Measurements from ENCODE around the gene EMP2.
A peak's percentile ranks its signal among the peaks of the same experiment; 100 is the strongest.
"Not testable (repeated sequence)": the region's sequence is repeated elsewhere in the genome, so short reads cannot be mapped to it uniquely, and the experiment has no call there.

Gene EMP2

GRCh38 chr16:10521681-10522274, 58.6 kb downstream of the EMP2 start:
- DNase-seq (ENCODE audit: low read depth, low spot score): peak; percentile 24

DNA sequence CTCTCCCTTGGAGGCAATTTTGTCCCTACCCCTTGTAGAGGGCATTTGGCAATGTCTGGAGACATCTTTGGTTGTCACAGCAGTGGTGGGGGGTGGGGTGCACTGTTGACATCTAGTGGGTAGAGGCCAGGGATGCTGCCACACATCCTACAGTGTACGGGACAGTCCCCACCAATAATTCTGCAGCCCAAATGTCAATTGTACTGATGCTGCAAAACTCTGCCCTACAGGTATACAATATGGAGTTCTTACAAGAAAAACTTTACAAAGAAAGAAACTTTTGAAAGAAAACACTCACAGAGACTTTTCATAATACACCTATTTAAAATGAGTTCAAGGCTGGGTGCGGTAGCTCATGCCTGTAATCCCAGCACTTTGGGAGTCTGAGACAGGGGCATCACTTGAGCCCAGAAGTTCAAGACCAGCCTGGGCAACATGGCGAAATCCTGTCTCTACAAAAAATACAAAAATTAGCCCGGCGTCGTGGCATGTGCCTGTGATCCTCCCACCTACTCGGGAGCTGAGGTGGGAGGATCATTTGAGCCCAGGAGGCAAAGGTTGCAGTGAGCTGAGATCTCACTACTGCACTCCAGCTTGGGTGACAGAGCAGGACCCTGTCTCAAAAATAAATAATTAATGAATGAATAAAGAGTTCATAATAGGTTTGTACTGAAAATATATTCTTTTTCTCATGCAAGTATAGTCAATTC, 59.4 kb downstream of the EMP2 start:
- no peak for DNase-seq (ENCODE audit: low read depth, low spot score)

DNA sequence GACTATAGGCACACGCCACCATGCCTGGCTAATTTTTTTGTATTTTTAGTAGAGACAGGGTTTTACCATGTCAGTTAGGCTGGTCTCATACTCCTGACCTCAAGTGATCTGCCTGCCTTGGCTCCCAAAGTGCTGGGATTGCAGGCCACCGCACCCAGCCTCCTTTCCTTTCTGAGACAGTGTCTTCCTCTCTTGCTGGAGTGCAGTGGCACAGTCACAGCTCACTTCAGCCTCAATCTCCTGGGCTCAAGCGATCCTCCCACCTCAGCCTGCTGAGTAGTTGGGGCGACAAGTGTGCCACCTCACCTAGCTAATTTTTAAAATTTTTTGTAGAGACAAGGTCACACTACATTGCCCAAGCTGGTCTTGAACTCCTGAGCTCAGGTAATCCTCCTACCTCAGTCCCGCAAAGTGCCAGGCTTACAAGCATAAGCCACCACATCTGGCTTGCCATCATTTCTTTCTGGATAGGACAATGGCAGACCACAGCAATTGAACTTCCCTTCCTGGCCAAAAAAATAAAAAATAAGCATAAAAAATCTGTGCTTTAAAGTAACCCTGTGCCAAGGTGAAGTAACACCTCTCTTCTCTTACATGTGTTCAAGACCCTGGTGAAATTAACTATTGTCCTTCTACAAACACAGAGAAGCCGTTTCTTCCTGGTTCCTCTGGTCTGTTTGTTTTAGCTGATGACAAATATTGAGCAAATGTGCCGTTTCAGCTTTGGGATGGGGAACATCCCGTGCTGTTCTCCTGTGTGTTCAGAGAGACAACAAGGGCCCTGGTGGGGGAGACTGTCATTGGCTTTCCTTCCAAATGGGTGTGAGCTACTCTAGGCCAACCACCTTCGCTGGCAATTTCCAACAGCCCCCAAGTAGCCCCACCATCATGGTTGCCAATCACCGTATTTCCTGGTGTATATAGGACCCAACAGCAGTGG, 60.2 kb downstream of the EMP2 start:
- no peak for DNase-seq (ENCODE audit: low read depth, low spot score)

- no peak for DNase-seq (ENCODE audit: low read depth, low spot score)
These were observed 61.1 kb downstream of the EMP2 start for GRCh38 chr16:10519297-10519696.

DNA sequence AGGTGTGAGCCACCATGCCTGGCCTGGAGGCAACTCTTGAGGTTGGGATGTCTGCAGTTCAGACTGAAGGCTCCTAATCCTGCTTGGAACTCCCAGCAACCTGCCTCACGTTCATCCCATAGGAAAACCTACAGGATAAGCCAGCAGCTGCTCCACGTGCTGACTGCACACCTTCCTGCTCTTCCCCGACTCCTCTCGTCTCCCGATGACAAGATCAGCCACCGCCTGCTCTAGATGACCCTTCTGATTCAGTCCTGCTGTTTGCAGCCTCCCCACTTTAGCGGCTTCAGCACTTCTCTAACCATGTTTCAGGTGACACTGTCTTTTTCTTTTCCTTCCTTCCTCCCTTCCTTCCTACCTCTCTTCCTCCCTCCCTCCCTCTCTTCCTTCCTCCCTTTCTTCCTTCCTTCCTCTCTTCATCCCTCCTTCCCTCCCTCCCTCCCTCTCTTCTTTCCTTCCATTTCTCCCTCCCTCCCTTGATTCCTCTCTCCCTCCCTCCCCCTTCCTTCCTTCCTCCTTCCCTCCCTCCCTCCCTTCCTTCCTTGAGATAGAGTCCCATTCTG, 61.8 kb downstream of the EMP2 start:
- DNase-seq (ENCODE audit: low read depth, low spot score): no peak

DNA sequence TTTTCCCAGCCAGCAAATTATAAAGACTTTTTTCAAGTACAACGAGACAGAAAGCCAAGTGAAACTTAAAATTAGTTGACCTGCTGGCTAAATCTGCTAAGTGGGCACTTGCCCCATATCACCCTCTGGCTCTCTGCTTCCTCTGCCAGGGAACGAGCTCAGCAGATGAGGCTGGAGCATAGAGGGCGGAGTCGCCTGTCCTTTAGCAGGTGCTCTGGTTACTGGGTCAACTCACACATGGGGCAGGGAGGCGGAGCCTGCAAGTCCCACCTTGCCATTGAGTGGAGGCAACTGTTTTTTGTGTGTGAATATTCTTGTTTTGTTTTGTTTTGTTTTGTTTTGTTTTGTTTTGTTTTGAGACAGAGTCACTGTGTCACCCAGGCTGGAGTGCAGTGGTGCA, 62.5 kb downstream of the EMP2 start:
- DNase-seq (ENCODE audit: low read depth, low spot score): no peak

- peak; percentile 25 for DNase-seq (ENCODE audit: low read depth, low spot score)
These were observed 65.9 kb downstream of the EMP2 start for GRCh38 chr16:10514369-10515055.

GRCh38 chr16:10511829-10512228, 68.6 kb downstream of the EMP2 start:
- no peak for DNase-seq (ENCODE audit: low read depth, low spot score)

DNA sequence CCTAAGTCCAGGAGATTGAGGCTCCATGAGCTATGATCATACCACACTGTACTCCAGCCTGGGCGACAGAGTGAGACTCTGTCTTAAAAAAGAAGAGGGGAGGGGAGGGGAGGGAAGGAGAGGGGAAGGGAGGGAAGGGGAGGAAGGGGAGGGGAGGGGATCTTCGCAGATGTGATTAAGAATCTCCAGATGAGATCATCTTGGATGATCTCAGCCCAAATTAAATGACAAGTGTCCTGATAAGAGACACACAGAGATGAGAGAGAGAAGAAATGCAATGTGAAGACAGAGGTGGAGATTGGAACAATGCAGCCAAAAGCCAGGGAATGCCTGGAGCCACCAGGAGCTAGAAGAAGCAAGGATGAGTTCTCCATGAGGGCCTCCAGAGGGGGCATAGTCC, 70.1 kb downstream of the EMP2 start:
- no peak for DNase-seq (ENCODE audit: low read depth, low spot score)

DNA sequence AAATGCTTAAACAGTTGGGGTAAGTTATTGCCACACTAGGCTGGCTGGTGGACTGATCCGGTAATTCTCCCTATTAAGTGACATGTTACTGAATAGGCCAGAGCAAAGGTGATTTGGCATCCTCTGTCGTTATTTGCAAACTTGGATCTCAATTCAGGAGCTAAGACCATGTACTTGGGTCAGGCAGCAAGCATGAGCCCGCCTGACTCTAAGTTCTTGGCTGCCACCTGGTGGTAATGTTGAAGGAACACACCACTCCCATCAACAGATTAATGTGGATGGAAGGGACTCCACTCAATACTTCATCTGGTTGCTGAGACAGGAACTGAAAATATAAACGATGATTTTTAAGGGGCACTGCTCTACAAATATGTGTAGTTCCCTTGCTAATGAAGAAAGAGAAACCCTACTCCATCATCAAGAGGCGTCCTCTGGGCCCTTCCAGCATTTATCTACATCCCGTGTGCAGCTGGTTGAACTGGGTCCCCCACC, 70.8 kb downstream of the EMP2 start:
- peak; percentile 37 for DNase-seq (ENCODE audit: low read depth, low spot score)

DNA sequence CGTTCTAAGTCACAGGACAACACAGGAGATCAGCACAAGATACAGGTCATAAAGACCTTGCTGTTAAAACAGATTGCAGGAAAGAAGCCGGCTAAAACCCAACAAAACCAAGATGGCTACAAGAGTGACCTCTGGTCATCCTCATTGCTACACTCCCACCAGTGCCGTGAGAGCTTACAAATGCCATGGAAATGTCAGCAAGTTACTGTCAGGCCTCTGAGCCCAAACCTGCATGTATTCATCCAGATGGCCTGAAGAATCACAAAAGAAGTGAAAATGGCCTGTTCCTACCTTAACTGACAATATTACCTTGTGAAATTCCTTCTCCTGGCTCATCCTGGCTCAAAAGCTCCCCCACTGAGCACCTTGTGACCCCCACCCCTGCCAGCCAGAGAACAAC, 75.1 kb downstream of the EMP2 start:
- DNase-seq (ENCODE audit: low read depth, low spot score): not testable (repeated sequence)

- DNase-seq (ENCODE audit: low read depth, low spot score): no peak
These were observed 76.0 kb downstream of the EMP2 start for GRCh38 chr16:10504404-10504885.

GRCh38 chr16:10502776-10503175, 77.6 kb downstream of the EMP2 start:
- no peak for DNase-seq (ENCODE audit: low read depth, low spot score)

GRCh38 chr16:10501016-10501607, 79.3 kb downstream of the EMP2 start:
- DNase-seq (ENCODE audit: low read depth, low spot score): no peak

- DNase-seq (ENCODE audit: low read depth, low spot score): no peak
These were observed 79.8 kb downstream of the EMP2 start for GRCh38 chr16:10500582-10500981.

DNA sequence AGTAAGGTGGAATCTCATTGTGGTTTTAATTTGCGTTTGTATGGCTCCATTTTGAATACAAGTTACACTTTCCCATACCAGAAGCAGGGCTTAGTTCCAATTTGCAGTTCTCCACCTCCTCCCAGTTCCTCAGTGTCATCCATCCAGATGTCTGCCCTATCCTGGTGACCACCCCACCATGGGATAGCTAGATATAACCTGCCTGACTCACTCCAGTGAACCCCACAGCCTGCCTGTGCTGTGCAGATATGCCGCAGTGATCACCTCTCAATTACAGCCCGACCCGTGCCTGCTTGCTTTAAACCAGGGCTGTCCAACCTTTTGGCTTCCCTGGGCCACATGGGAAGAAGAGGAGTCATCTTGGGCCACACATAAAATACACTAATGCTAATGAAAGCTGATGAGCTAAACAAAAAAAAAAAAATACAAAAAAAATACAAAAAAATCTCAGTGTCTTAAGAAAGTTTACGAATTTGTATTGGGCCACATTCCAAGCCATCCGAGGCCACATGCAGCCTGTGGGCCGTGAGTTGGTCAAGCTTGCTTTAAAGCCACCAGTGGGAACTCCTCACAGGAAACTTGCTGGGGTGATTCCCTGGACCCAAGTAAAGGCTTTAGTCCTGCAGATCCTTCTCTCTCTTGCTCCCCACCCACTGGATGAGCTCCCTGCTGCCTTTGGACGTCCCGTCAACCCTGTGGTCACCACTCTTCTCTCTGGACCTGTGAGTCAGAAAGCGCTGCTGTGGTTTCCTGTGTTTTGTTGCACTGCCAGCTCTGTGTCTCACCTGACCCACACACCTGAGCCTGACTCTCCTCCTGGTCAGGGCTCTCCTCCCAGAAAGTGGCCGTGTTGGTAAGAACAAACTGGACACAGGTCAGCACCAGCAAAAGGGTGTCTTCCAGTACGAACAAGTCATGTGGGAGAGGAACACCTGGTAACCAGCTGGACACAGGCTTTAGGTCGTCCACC, 83.0 kb downstream of the EMP2 start:
- DNase-seq (ENCODE audit: low read depth, low spot score): no peak

GRCh38 chr16:10495031-10495345, 85.4 kb downstream of the EMP2 start:
- DNase-seq (ENCODE audit: low read depth, low spot score): no peak

DNA sequence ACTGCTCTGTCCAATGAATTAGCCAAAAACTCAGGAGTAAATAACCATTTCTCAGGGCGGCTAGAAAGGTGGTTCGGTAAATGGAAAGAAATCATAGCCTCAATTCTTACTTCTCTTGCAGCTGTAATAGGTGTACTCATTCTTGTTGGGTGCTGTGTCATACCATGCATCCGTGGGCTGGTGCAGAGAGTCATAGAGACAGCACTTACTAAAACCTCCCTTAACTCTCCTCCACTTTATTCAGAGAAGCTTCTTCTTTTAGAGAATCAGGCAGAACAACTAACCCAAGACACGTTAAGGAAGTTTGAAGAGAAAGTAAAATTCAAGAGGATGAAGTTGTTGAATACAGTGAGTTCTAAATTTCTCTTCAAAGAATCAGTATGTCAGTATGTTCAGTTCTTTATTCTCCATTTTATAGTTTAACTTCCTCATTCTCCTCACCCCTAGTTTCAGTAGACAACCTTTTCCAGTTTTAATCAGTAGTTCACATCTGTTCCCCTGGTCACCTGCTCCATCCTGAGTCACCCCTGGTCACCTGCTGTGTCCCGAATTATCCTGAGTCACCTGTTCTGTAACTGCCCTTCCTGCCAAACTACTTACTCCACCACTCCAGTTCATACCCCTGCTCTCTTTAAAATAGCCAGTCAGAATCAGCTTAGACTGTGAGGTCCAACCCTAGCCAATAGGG, 85.9 kb downstream of the EMP2 start:
- no peak for DNase-seq (ENCODE audit: low read depth, low spot score)

GRCh38 chr16:10493276-10493675, 87.1 kb downstream of the EMP2 start:
- no peak for DNase-seq (ENCODE audit: low read depth, low spot score)

All from brain pericyte (primary cell).